HL-60/S4 (cell line): Measurements from ENCODE around the gene NDUFB8.

Experiments used
- in situ Hi-C: fragments of 300-500 bp; cut with MboI; formaldehyde crosslinking; loops from 2 replicates; pipeline ENCODE4 v1.14.3; 2022; ENCODE audit warnings: low sequenced_read_pairs

NDUFB8 gene

GRCh38 chr10:100508691-100509150 lies 20.9 kb downstream of the NDUFB8 start:
- in situ Hi-C loops, result loop anchor here (10.0 kb wide), 1 partner anchor 74 kb away; no protein-coding TSS in a partner anchor

GRCh38 chr10:100508266-100508665 lies 21.4 kb downstream of the NDUFB8 start:
- in situ Hi-C loops, result loop anchor here (10.0 kb wide), 1 partner anchor 73 kb away; no protein-coding TSS in a partner anchor

GRCh38 chr10:100507357-100507732 lies 22.3 kb downstream of the NDUFB8 start:
- in situ Hi-C loops, result loop anchor here (10.0 kb wide), 1 partner anchor 73 kb away; no protein-coding TSS in a partner anchor

GRCh38 chr10:100506596-100507356 lies 22.9 kb downstream of the NDUFB8 start:
- in situ Hi-C loops, result loop anchor here (10.0 kb wide), 1 partner anchor 72 kb away; no protein-coding TSS in a partner anchor

- in situ Hi-C loops, result loop anchor here (10.0 kb wide), 1 partner anchor 70 kb away; no protein-coding TSS in a partner anchor
Observed at GRCh38 chr10:100505164-100505563, 24.5 kb downstream of the NDUFB8 start.

GRCh38 chr10:100504096-100504495 lies 25.6 kb downstream of the NDUFB8 start:
- in situ Hi-C loops, result loop anchor here (10.0 kb wide), 1 partner anchor 69 kb away; no protein-coding TSS in a partner anchor

- in situ Hi-C loops, result loop anchor here (10.0 kb wide), 1 partner anchor 68 kb away; no protein-coding TSS in a partner anchor
Observed at GRCh38 chr10:100502926-100503494, 26.7 kb downstream of the NDUFB8 start.

GRCh38 chr10:100501423-100501822 lies 28.2 kb downstream of the NDUFB8 start:
- in situ Hi-C loops, result loop anchor here (10.0 kb wide), 1 partner anchor 67 kb away; no protein-coding TSS in a partner anchor

- in situ Hi-C loops, result no loop called here
Observed at GRCh38 chr10:100498059-100498458, 31.6 kb downstream of the NDUFB8 start.

- in situ Hi-C loops, result no loop called here
Observed at GRCh38 chr10:100496567-100496966, 33.1 kb downstream of the NDUFB8 start.

GRCh38 chr10:100490531-100490930 lies 39.1 kb downstream of the NDUFB8 start:
- in situ Hi-C loops, result no loop called here

- in situ Hi-C loops, result no loop called here
Observed at GRCh38 chr10:100489396-100489795, 40.3 kb downstream of the NDUFB8 start.

- in situ Hi-C loops, result no loop called here
Observed at GRCh38 chr10:100487529-100487928, 42.1 kb downstream of the NDUFB8 start.

GRCh38 chr10:100485801-100486495 lies 43.7 kb downstream of the NDUFB8 start:
- in situ Hi-C loops, result no loop called here

GRCh38 chr10:100485366-100485765 lies 44.3 kb downstream of the NDUFB8 start:
- in situ Hi-C loops, result no loop called here

GRCh38 chr10:100483876-100484666 lies 45.6 kb downstream of the NDUFB8 start:
- in situ Hi-C loops, result no loop called here

GRCh38 chr10:100482834-100483185 lies 46.9 kb downstream of the NDUFB8 start:
- in situ Hi-C loops, result no loop called here

- in situ Hi-C loops, result no loop called here
Observed at GRCh38 chr10:100482181-100482833, 47.4 kb downstream of the NDUFB8 start.

GRCh38 chr10:100481462-100482081 lies 48.1 kb downstream of the NDUFB8 start:
- in situ Hi-C loops, result no loop called here

- in situ Hi-C loops, result no loop called here
Observed at GRCh38 chr10:100480002-100480401, 49.7 kb downstream of the NDUFB8 start.
